CD14-positive monocyte (primary cell): ENCODE data around the gene ZMYND10. TPM values are rescaled to one million over a fixed set of nuclear protein-coding genes. Genes with fewer than 3 reads are reported as not detected.
A peak's percentile ranks its signal among the peaks of the same experiment; 100 is the strongest.

ENCODE experiments used
- DNase-seq, 3 donors: peaks; one replicate each; pipeline ENCODE4 v3.0.0-alpha.2; 2011 to 2022
- H2AFZ ChIP-seq: 2 replicates; pipeline ENCODE4 v1.6.0; 2012; ENCODE audit warnings: mild to moderate bottlenecking, low read depth, low read length, inconsistent platforms; ENCODE audit not compliant: insufficient read depth, poor library complexity, severe bottlenecking
- H3K27ac ChIP-seq, 2 donors: 1 replicate in 1 of 2; 2 replicates in 1 of 2; pipeline ENCODE4 v1.5.1; 2012 to 2013; ENCODE audit warnings: low read length in 2 of 2, control low read depth in 1 of 2, inconsistent platforms in 1 of 2, low read depth in 1 of 2, mild to moderate bottlenecking in 1 of 2
- H3K27me3 ChIP-seq, 2 donors: one replicate each; pipeline versions ENCODE4 v1.6.0 to v1.6.1; 2011 to 2013; ENCODE audit warnings: low read length in 2 of 2; ENCODE audit not compliant: control insufficient read depth in 2 of 2, insufficient read depth in 2 of 2
- H3K36me3 ChIP-seq, 2 donors: replicated peaks in 1 of 2; 1 replicate in 1 of 2; 2 replicates in 1 of 2; pipeline versions ENCODE4 v1.5.1 to v1.6.1; 2012 to 2013; ENCODE audit warnings: low read length in 2 of 2, control low read depth in 1 of 2, inconsistent platforms in 1 of 2, mild to moderate bottlenecking in 1 of 2; ENCODE audit not compliant: insufficient read depth in 2 of 2, control insufficient read depth in 1 of 2
- H3K4me1 ChIP-seq, 2 donors: 1 replicate in 1 of 2; 2 replicates in 1 of 2; pipeline versions ENCODE4 v1.5.1 to v1.6.1; 2012 to 2013; ENCODE audit warnings: low read length in 2 of 2, control low read depth in 1 of 2, inconsistent platforms in 1 of 2, mild to moderate bottlenecking in 1 of 2, moderate library complexity in 1 of 2; ENCODE audit not compliant: insufficient read depth in 2 of 2, control insufficient read depth in 1 of 2
- H3K4me2 ChIP-seq: replicated peaks from 2 replicates; pipeline ENCODE3; 2012; ENCODE audit warnings: low read length, moderate library complexity, mild to moderate bottlenecking; ENCODE audit not compliant: poor library complexity, severe bottlenecking; ENCODE audit errors: extremely low read depth
- H3K4me3 ChIP-seq, 3 experiments: fragments of 200-600 bp in 1 of 3; sonication (generic) in 1 of 3; replicated peaks in 1 of 3; 1 replicate in 2 of 3; 2 replicates in 1 of 3; pipeline ENCODE4 v1.5.1; 2011 to 2013; ENCODE audit warnings: low read length in 3 of 3, mild to moderate bottlenecking in 3 of 3, control low read depth in 2 of 3, low read depth in 2 of 3, inconsistent platforms in 1 of 3, moderate library complexity in 1 of 3
- H3K79me2 ChIP-seq: 2 replicates; pipeline ENCODE4 v1.6.0; 2012; ENCODE audit warnings: mild to moderate bottlenecking, control low read depth, inconsistent platforms, low read length, moderate library complexity; ENCODE audit not compliant: insufficient read depth
- H3K9ac ChIP-seq: 2 replicates; pipeline ENCODE4 v1.6.0; 2017; ENCODE audit warnings: low read length, mild to moderate bottlenecking; ENCODE audit not compliant: insufficient read depth, poor library complexity, severe bottlenecking
- H3K9me3 ChIP-seq, 2 donors: replicated peaks in 1 of 2; 1 replicate in 1 of 2; 2 replicates in 1 of 2; pipeline versions ENCODE4 v1.5.1 to v1.6.1; 2012 to 2013; ENCODE audit warnings: low read length in 2 of 2, control low read depth in 1 of 2; ENCODE audit not compliant: control insufficient read depth in 1 of 2, insufficient read depth in 1 of 2
- H4K20me1 ChIP-seq: 2 replicates; pipeline ENCODE4 v1.6.0; 2012; ENCODE audit warnings: mild to moderate bottlenecking, low read length, control low read depth, moderate library complexity; ENCODE audit not compliant: insufficient read depth
- H3K27ac Mint-ChIP-seq, 7 donors: one replicate each; pipeline ENCODE4 v1.8.0; 2020; ENCODE audit warnings: mild to moderate bottlenecking in 7 of 7, mixed read lengths in 7 of 7, moderate library complexity in 6 of 7, inconsistent platforms in 2 of 7
- H3K27me3 Mint-ChIP-seq, 3 donors: one replicate each; pipeline ENCODE4 v1.8.0; 2021 to 2022; ENCODE audit warnings: low read depth in 3 of 3, mild to moderate bottlenecking in 3 of 3, mixed read lengths in 3 of 3, moderate library complexity in 3 of 3, inconsistent platforms in 1 of 3
- H3K36me3 Mint-ChIP-seq, 2 donors: one replicate each; pipeline ENCODE4 v1.8.0; 2020; ENCODE audit warnings: mixed read lengths in 2 of 2, inconsistent platforms in 1 of 2, mild to moderate bottlenecking in 1 of 2
- H3K4me1 Mint-ChIP-seq: one replicate; pipeline ENCODE4 v1.8.0; 2020; ENCODE audit warnings: mild to moderate bottlenecking, mixed read lengths
- H3K4me3 Mint-ChIP-seq, 2 donors: one replicate each; pipeline ENCODE4 v1.8.0; 2020; ENCODE audit warnings: mild to moderate bottlenecking in 2 of 2, mixed read lengths in 2 of 2, moderate library complexity in 1 of 2
- H3K9me3 Mint-ChIP-seq, 7 donors: one replicate each; pipeline ENCODE4 v1.8.0; 2020 to 2022; ENCODE audit warnings: mixed read lengths in 7 of 7, mild to moderate bottlenecking in 6 of 7, moderate library complexity in 6 of 7, inconsistent platforms in 2 of 7
- WGBS: methylation state at CpG from one replicate; pipeline ENCODE4 v1.1.5; 2013; ENCODE audit warnings: missing lambda C conversion rate; ENCODE audit not compliant: insufficient coverage; 5-methylcytosine and 5-hydroxymethylcytosine counted together
- intact Hi-C, 2 donors: fragments of 100-400 bp; cut with micrococcal nuclease; formaldehyde crosslinking; loops; one replicate each; pipeline versions ENCODE4 v1.15.0 to v1.15.1; 2023
- polyA plus RNA-seq, 3 donors: library from polyadenylated mRNA; depleted of rRNA in 1 of 3; unstranded in 2 of 3; stranded (reverse) in 1 of 3; fragments of 300-500 nt in 2 of 3; fragments of >200 nt in 1 of 3; fragmentation: Illumina TruSeq in 2 of 3; gene quantifications; 1 replicate in 2 of 3; 2 replicates in 1 of 3; pipeline ENCODE4 v1.2.3, GENCODE V29; 2012 to 2021
- TF ChIP-seq, protein P1 (sequence below): fragments of 200-600 bp; IDR thresholded peaks from one replicate; pipeline ENCODE4 v1.8.0; 2022; ENCODE audit warnings: antibody characterized with exemption, mild to moderate bottlenecking

ZMYND10 gene
- polyA plus RNA-seq, 3 donors, result 0.12 to 1.7 (median 0.19) TPM

DNA sequence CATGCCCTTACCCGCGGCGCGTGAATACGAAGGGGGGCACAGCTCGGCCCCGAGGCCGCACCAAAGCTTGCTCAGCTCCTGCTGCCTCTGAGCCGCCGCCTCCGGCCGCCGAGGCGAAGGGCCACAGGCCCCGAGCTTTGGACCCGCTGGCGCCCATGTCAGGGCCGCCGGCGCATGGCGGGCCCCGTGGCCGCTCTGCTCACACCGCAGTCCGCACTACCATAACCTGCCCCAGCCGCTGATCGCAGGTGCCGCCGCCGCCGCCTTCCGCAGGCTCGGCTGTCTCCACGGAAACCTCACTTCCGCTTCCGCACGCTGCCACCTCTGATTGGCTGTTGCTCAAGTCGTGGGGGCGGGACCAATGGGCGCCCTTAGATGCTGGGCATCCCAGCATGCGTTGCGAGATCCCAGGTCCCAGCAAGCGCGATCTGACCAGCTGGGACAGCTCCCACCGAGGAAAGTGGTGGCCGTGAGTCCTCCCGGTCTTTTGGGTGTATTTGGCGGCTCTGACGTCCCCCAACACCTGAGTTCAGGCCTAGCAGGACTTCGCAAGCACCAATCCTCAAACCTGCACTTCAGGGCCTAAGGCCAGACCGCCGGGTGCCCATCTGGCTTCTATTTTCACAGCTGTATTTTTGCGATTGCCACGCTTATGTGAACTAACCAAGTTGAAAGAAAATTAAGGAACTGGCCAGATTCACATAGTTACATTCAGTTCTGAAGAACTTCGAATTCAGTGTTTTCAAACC is 17.4 kb downstream of the ZMYND10 start, which contains the start of gene TUSC2:
TSS of gene TUSC2 (minus strand) at position 281 of the 749 bp plus-strand sequence. CDS start at position 157, 124 bp downstream.
- peak within 1 kb of the TSS; percentile 94 for H3K4me2 ChIP-seq
- TF ChIP-seq, protein P1, sequence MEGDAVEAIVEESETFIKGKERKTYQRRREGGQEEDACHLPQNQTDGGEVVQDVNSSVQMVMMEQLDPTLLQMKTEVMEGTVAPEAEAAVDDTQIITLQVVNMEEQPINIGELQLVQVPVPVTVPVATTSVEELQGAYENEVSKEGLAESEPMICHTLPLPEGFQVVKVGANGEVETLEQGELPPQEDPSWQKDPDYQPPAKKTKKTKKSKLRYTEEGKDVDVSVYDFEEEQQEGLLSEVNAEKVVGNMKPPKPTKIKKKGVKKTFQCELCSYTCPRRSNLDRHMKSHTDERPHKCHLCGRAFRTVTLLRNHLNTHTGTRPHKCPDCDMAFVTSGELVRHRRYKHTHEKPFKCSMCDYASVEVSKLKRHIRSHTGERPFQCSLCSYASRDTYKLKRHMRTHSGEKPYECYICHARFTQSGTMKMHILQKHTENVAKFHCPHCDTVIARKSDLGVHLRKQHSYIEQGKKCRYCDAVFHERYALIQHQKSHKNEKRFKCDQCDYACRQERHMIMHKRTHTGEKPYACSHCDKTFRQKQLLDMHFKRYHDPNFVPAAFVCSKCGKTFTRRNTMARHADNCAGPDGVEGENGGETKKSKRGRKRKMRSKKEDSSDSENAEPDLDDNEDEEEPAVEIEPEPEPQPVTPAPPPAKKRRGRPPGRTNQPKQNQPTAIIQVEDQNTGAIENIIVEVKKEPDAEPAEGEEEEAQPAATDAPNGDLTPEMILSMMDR, result no peak
- peak; percentile 93 to 96 (median 96) for DNase-seq
- peak within 1 kb of the TSS; percentile 50 to 80 for H3K27ac ChIP-seq
- peak within 1 kb of the TSS; percentile 81 for H2AFZ ChIP-seq
- H3K9ac ChIP-seq, result peak within 1 kb of the TSS; percentile 82
- Mint-ChIP-seq H3K36me3 (peaks cover 36 to 61% of the 10 kb centered on the region in 2 donors), H3K4me1 (peaks cover 49% of the 10 kb centered on the region), H3K27ac (peak within 1 kb of the TSS; percentile 79 to 94 (median 90)), H3K4me3 (peak within 1 kb of the TSS; percentile 84 to 96), H3K27me3 (peaks cover 0 to 1% (median 0%) of the 10 kb centered on the region in 3 donors), H3K9me3 (no peaks in the 10 kb centered on the region)
- peaks cover 59% of the 10 kb centered on the region for H4K20me1 ChIP-seq
- H3K27me3 ChIP-seq, result no peaks in the 10 kb centered on the region
- intact Hi-C loops, result no loop called here
- WGBS, result under 1% methylated on average over 52 of the region's 55 CpGs
- peaks cover 50 to 61% of the 10 kb centered on the region in 2 donors for H3K4me1 ChIP-seq
- H3K79me2 ChIP-seq, result peaks cover 54% of the 10 kb centered on the region
- no peaks in the 10 kb centered on the region for H3K9me3 ChIP-seq
- H3K4me3 ChIP-seq, result peak within 1 kb of the TSS; percentile 78 to 91 (median 84)
- H3K36me3 ChIP-seq, result peaks cover 31 to 45% of the 10 kb centered on the region in 2 donors

DNA sequence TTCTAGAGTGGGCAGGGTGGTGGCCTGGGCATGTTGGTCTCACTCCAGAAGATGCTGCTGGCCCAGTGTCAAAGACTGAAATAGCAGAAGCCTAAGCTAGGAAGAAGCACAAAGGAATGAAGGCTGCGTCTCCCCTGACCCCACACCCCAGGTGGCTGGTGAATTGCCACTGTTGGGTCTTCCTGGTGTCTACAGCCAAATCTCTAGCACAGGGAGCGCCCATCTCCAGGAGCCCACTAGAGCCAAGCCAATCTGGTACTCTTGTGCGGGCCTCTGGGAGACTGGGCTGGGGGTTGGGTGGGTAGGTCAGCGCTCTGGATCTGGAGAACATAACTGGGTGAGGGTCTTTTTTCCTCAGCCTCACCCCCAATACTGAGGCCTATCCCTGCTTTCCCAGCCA is 18.4 kb downstream of the ZMYND10 start:
- H3K36me3 ChIP-seq, result peaks cover 29 to 35% of the 10 kb centered on the region in 2 donors
- H3K79me2 ChIP-seq, result peaks cover 44% of the 10 kb centered on the region
- Mint-ChIP-seq H3K4me1 (peaks cover 58% of the 10 kb centered on the region), H3K27ac (peak overlapping the region; percentile 68 to 83 (median 80)), H3K4me3 (peak overlapping the region; percentile 84 to 96), H3K36me3 (peaks cover 31 to 51% of the 10 kb centered on the region in 2 donors), H3K27me3 (peaks cover 0 to 1% (median 0%) of the 10 kb centered on the region in 3 donors), H3K9me3 (no peaks in the 10 kb centered on the region)
- intact Hi-C loops, result no loop called here
- peak overlapping the region; percentile 94 for H3K4me2 ChIP-seq
- TF ChIP-seq, protein P1, result no peak
- WGBS, result no CpG with 5 or more reads among the region's 4 CpGs
- H3K9me3 ChIP-seq, result no peaks in the 10 kb centered on the region
- H3K9ac ChIP-seq, result peak overlapping the region; percentile 82
- H3K27ac ChIP-seq, result peak overlapping the region in 1 of 2 donors; percentile 80
- H4K20me1 ChIP-seq, result peaks cover 49% of the 10 kb centered on the region
- DNase-seq, result no peak
- H2AFZ ChIP-seq, result no peak overlapping the region
- H3K27me3 ChIP-seq, result no peaks in the 10 kb centered on the region
- peaks cover 58 to 71% of the 10 kb centered on the region in 2 donors for H3K4me1 ChIP-seq
- peak overlapping the region; percentile 78 to 91 (median 84) for H3K4me3 ChIP-seq
